Measurements from ENCODE around the gene MACF1.

DNA sequence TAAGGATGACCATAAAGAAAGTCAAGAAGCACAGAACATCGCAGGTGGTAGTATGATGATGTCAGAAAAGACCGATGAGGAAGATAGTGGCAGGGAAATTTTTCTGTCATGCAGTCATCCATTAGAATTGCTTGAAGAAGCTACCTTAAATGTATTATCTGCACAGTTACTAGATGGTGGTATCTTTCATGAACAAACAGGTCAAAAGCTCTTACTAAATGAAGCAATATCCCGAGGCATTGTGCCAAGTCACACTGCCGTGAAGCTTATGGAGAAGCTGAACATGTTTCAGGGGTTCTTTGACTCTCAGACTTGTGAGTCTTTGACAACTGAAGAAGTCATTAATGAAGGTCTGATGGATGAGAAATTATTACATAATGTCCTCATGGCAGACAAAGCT lies 128.8 kb downstream of the MACF1 start:
- TF ChIP-seq, protein P1, sequence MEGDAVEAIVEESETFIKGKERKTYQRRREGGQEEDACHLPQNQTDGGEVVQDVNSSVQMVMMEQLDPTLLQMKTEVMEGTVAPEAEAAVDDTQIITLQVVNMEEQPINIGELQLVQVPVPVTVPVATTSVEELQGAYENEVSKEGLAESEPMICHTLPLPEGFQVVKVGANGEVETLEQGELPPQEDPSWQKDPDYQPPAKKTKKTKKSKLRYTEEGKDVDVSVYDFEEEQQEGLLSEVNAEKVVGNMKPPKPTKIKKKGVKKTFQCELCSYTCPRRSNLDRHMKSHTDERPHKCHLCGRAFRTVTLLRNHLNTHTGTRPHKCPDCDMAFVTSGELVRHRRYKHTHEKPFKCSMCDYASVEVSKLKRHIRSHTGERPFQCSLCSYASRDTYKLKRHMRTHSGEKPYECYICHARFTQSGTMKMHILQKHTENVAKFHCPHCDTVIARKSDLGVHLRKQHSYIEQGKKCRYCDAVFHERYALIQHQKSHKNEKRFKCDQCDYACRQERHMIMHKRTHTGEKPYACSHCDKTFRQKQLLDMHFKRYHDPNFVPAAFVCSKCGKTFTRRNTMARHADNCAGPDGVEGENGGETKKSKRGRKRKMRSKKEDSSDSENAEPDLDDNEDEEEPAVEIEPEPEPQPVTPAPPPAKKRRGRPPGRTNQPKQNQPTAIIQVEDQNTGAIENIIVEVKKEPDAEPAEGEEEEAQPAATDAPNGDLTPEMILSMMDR (IDR thresholded peaks at IDR 0.05) = no peak
- no peak for TF ChIP-seq POLR2A (IDR thresholded peaks at IDR 0.05)
- no peak for TF ChIP-seq EP300 (IDR thresholded peaks at IDR 0.05)
- TF ChIP-seq POLR2AphosphoS5 (IDR thresholded peaks at IDR 0.05) = no peak
